DOHH2 (cell line): ENCODE results near the gene CASZ1.

ENCODE experiments used
- EZH2phosphoT487 ChIP-seq: fragments of 200-600 bp; sonication (generic); IDR thresholded peaks from 2 replicates; pipeline ENCODE4 v1.6.1; 2017; ENCODE audit warnings: borderline replicate concordance, mild to moderate bottlenecking, antibody characterized with exemption, low read length, moderate library complexity, mixed read lengths
- TF ChIP-seq, protein P1 (sequence below): fragments of 200-600 bp; sonication (generic); IDR thresholded peaks from one replicate; pipeline ENCODE4 v1.5.1; 2014; ENCODE audit warnings: antibody characterized with exemption, mild to moderate bottlenecking, low read depth, low read length; ENCODE audit not compliant: poor library complexity, severe bottlenecking

DNA sequence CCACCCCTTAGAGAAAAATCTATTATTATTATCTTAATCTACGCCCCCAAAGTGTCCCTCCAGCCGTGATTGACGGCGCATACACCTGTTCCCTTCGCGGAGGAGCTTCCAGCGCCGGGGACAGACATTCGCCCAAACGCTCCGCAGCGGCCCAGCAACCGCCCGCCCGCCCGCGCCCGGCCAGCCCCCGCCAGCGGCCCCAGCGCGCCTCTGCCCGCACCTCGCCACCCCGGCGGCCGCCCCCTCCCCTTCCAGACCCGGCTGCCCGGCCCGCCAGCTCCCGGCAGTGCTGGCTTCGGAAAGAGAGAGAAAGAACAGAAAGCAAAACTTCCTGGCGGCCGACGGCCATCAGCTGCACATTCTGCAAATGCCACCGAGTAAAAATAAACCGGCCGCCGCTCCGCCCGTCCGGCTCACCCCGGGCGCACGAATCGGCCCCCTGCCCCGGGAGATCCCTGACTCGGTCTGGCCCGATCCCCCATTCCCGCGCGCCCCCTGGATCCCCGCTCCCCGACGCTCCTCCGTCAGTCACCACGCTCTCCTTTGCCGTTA lies 1.6 kb downstream of the CASZ1 start:
- TF ChIP-seq, protein P1, sequence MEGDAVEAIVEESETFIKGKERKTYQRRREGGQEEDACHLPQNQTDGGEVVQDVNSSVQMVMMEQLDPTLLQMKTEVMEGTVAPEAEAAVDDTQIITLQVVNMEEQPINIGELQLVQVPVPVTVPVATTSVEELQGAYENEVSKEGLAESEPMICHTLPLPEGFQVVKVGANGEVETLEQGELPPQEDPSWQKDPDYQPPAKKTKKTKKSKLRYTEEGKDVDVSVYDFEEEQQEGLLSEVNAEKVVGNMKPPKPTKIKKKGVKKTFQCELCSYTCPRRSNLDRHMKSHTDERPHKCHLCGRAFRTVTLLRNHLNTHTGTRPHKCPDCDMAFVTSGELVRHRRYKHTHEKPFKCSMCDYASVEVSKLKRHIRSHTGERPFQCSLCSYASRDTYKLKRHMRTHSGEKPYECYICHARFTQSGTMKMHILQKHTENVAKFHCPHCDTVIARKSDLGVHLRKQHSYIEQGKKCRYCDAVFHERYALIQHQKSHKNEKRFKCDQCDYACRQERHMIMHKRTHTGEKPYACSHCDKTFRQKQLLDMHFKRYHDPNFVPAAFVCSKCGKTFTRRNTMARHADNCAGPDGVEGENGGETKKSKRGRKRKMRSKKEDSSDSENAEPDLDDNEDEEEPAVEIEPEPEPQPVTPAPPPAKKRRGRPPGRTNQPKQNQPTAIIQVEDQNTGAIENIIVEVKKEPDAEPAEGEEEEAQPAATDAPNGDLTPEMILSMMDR, result no peak
- no peak for TF ChIP-seq EZH2phosphoT487
